Amygdala (tissue), 56 donors: Measurements from ENCODE around the gene TSSK1B.
"Not testable (repeated sequence)": the region's sequence is repeated elsewhere in the genome, so short reads cannot be mapped to it uniquely, and the experiment has no call there.

Source experiments
- DNase-seq, 56 donors: peaks; one replicate each; lab custom pipeline; 2025; lab: John Stamatoyannopoulos, UW

The TSSK1B gene

DNA sequence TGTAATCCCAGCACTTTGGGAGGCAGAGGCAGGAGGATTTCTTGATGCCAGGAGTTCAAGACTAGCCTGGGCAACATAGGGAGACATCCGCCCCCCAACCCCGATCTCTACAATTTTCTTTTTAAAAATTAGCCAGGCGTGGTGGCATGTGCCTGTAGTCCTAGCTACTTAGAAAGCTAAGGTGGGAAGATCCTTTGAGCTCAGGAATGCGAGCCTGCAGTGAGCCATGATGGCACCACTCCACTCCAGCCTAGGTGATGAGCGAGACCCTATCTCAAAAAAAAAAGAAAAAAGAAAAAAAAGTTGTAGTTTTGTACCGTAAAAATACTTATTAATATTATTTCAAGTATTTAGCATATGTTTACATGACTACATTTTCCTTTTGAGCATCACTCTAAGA, 29.3 kb downstream of the TSSK1B start:
- DNase-seq: no peak

DNA sequence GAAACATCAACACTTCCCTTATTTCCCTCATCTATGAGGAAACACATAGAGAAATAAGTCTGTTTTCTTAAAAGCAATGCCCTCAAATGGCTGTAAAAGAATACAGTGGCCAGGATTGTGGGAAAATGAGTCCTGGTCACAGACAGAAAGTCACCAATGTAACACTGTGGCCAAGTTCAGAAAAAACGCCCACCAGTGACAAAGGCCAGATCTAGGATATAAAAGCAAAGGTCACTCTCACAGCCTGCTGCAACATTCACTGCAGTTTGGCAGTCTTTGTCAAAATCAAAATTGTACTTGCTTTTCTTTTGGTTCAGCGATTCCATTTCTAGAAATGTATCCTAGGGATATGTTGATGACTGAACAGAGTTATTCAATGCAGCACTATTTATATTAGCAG, 30.5 kb downstream of the TSSK1B start:
- DNase-seq: no peak

DNA sequence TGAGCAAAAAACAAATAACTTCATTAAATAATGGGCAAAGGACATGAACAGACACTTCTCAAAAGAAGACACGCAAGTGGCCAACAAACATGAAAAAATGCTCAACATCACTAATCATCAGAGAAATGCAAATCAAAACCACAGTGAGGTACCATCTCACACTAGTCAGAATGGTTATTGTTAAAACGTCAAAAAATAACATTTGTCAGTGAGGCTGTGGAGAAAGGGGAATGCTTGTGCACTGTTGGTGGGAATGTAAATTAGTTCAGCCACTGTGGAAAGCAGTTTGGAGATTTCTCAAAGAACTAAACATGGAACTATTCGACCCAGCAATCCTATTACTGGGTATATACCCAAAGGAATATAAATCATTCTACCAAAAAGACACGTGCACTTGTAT, 36.8 kb downstream of the TSSK1B start:
- not testable (repeated sequence) for DNase-seq

DNA sequence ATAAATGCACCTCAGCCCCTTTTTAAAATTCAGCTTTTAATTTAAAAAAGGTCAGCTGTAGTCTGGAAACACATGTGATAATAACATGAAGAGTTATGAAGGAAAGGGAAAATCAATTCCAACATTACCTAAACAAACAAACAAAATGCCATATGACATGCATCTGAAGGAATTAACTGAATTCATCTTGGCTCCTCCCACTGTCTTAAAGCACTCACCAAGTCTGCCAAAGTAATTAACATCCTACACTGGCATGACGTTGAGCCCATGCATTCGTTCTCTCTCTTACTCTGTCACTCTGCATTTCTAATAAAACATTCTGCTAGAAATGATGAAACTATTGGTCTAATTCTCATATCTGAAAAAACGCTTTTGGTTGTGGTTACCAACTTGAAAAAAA, 37.7 kb downstream of the TSSK1B start:
- DNase-seq: no peak

DNA sequence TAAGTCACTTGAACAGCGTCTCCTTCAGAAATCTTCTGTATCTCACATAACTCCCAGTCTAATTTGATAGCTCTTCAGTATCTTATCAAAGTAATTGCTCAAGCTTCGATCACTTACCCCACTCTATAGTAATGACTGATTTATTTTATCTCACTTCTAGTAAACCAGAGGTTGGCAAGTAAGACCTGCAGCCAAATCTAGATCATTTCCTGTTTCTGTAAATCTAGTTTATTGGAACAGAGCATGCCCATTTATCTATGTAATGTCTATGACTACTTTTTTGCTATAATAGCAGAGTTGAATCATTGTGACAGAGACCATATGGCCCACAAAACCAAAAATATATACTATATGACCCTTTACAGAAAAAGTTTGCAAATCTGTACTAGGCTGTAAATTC, 40.1 kb downstream of the TSSK1B start:
- DNase-seq: no peak

DNA sequence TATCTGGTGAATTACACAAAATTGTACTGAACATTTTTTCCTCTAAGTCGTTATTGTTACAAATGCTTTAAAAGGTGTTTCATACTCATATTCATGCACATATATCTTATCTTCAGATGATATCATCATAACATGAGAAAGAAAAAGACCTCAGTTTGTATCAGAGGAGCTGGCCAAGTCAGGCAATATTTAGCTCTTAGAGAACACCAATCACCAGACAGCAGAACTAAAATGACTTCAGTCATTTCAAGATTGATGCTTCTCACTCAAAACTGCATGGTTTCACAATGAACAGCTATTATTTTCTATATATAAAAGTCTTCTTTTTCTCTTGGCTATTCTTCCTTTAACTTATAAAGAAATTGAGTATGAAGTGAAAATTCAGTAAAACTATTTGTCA, 44.6 kb downstream of the TSSK1B start:
- no peak for DNase-seq

DNA sequence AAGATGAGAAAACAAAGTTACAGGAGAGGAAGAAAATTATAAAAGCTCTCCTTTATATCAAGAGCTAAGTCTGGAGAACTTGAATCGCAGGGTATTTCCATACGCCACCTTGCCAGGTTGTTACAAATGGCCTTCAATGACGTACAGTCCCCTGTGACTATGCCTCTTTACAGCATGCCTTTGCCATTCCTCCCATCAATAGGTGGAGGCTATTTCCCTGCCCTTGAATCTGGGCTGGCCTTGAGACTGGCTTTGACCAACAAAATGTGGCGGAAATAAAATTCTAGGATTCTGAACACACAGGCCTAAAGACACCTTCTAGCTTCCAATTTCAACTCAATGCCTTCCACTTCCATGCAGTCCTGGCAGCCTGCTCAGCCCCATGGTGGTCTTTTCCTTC, 45.7 kb downstream of the TSSK1B start:
- no peak for DNase-seq

DNA sequence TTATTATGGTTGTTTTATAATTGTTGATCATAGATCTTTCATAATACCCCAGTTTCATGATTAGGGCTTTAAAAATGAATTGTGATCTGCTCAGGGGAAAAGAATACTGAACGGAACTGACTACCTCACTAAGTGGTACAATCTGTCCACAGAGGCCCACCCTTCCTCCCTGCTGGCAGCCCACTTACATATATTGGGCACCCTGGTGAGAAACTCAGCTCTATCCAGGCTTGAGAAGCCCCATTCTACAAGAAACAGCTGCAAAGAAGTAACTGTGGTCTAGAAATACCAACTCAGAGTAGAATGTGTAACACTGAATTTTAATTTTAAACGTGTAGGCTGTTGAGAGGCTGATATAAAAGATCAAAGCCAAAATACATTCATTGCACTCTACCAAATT, 46.9 kb downstream of the TSSK1B start:
- no peak for DNase-seq

DNA sequence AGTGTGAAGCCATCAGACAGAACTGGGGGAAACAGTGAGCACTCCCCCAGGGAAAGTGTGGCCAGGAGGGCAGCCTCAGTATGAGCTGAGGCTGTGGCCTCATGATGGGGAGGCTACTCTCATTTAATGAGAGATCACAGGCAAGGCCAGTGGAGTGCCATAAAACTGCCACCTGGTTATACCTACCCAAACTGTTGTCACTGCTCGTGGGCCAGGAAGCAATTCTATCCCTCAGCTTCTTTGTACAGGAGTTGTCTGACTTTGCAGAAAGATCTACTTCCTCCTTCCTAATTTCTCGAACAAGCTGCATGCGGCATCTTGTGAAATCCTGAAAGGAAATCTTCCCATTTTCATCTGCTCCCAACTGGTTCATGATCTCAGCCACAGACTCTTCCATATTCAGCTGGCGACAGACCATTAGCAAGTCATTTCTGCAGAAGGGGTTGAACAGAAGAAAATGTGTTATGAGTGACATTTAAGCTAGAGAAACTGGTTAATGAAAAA, 50.0 kb downstream of the TSSK1B start:
- no peak for DNase-seq

DNA sequence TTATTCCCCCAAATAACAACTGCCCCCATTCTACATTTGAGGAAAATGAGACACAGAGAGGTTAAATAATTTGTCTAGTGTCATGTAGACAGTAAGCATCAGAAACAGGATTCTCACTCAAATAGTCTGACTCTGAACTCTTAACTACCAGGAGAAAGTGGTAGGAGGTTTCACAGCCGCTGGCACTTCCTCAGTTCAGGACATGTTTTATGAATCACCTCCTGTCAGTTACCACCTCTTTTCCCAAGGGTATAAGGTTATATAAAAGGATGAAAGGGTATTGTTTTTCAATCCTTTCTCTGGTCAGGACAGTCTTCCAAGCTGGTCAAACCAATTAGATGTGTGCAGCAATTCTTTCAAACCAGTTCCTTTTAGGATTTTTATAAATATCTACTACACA, 52.1 kb downstream of the TSSK1B start:
- no peak for DNase-seq
